Measurements from ENCODE around the gene SCN2A. TPM values are rescaled to one million over a fixed set of nuclear protein-coding genes. Genes with fewer than 3 reads are reported as not detected.

SCN2A gene
- total and polyA plus RNA-seq, 10 of the 15 experiments (the other 5 are each of a cell fraction or from before 2014, with no cell fraction given), result 0.01 TPM; not detected in 8

DNA sequence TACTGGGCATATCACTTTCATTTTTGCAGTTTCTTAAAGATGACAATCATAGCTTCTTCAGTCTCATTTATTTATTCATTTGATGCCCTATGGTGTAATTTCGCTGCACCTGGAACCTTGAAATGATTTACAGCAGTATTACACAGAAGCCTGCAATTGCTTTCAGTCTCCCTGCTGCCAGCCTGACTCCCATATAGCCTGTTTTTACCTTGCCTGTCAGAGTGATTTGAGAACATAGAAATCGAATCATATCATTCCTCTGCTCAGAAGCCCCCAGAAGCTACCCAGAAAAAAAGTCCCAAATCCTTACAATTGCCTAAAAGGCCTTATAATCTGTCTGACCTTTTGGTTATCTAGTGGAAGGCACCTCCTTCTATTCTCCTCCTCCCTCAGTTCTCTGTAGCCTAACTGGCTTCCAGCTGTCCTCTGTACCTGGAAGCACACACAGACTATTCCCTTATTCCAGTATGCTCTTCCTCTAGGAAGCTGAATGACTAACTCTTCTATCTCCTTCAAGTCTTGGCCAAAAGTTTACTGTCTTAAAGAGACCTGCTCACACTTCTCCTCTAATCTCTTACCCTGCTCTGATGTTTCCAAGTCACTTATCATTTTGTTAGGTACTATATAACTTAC lies 48.0 kb upstream of the SCN2A start:
- RAD21 ChIA-PET (ENCODE audit: unreplicated experiment), result interaction anchor here (0.6 kb wide), 1 partner anchor 453 kb away, joined by 5 read pairs; no protein-coding TSS in a partner anchor
- 0% methylated on average over 2 of the region's 2 CpGs for WGBS (ENCODE audit: insufficient coverage, insufficient replicate concordance, low lambda C conversion rate, missing lambda C conversion rate)
- H2AFZ ChIP-seq (ENCODE audit: control insufficient read depth, low read depth, low read length), result no peak overlapping the region
- no peaks in the 10 kb centered on the region for H3K36me3 ChIP-seq (ENCODE audit: control insufficient read depth in 2 of 2, insufficient read depth in 2 of 2, low read length in 1 of 2)
- H3K27me3 ChIP-seq (replicated peaks in 1 of 2; ENCODE audit: control insufficient read depth in 2 of 2, insufficient read depth in 2 of 2, low read length in 1 of 2), result no peaks in the 10 kb centered on the region
- H3K4me1 ChIP-seq (ENCODE audit: control insufficient read depth, insufficient read depth, low read length), result peaks cover 6% of the 10 kb centered on the region; the same call in 1 of the 2 replicates
- H3K9ac ChIP-seq (ENCODE audit: control insufficient read depth, insufficient read depth, low read length), result no peak overlapping the region
- no peak overlapping the region for H3K27ac ChIP-seq (ENCODE audit: control insufficient read depth, insufficient read depth)
- no TSS peak for BruUV-seq (replicated peaks)
- POLR2A ChIA-PET, result no interaction called here
- H3K9me3 ChIP-seq (replicated peaks; ENCODE audit: control insufficient read depth, insufficient read depth, low read length), result no peaks in the 10 kb centered on the region
- no peaks in the 10 kb centered on the region for H4K20me1 ChIP-seq (ENCODE audit: control insufficient read depth, insufficient read depth)
- no peak overlapping the region for H3K4me2 ChIP-seq (ENCODE audit: control insufficient read depth, insufficient read depth)
- no peak for ATAC-seq
- in situ Hi-C loops (cut with MboI), result no loop called here
- TF ChIP-seq RUNX3 (IDR thresholded peaks at IDR 0.05; ENCODE audit: low read length) (no peak), SRF (IDR thresholded peaks at IDR 0.05; ENCODE audit: low read depth in 2 of 2, low read length in 2 of 2) (no peak), SPI1 (IDR thresholded peaks at IDR 0.05; ENCODE audit: borderline replicate concordance, insufficient read depth, low read depth, low read length) (no peak), ZBTB33 (IDR thresholded peaks at IDR 0.05) (no peak), ELK1 (IDR thresholded peaks at IDR 0.05; ENCODE audit: low read depth, low read length) (no peak)
- CTCF ChIA-PET, result interaction anchor here (0.7 to 2.7 kb wide), 2 partner anchors 13 to 580 kb away, joined by 3 to 13 read pairs; partner anchors contain the start of gene SCN3A
- intact Hi-C loops (cut with micrococcal nuclease; ENCODE audit: unreplicated experiment), result no loop called here
- H3K4me3 ChIP-seq, result no peak overlapping the region
- SMC1A ChIA-PET (ENCODE audit: uncharacterized antibody, unreplicated experiment), result interaction anchor here (1.6 kb wide), 1 partner anchor 13 kb away, joined by 6 read pairs; the partner anchor contains the start of gene SCN3A
- H3K79me2 ChIP-seq (ENCODE audit: control insufficient read depth, insufficient read depth, low read length), result no peaks in the 10 kb centered on the region
- DNase-seq (ENCODE audit: low read depth, low spot score), result no peak
- no peak for FAIRE-seq
